ENCODE results near the gene TESK2.

The TESK2 gene

GRCh38 chr1:45465277-45465676 lies 25.7 kb downstream of the TESK2 start:
- no peak for FAIRE-seq

- FAIRE-seq: no peak
Observed at GRCh38 chr1:45458894-45459293, 32.1 kb downstream of the TESK2 start.

- FAIRE-seq: no peak
Observed at GRCh38 chr1:45456531-45456930, 34.4 kb downstream of the TESK2 start.

- no peak for FAIRE-seq
Observed at GRCh38 chr1:45455162-45455561, 35.8 kb downstream of the TESK2 start.

- no peak for FAIRE-seq
Observed at GRCh38 chr1:45454464-45454863, 36.5 kb downstream of the TESK2 start.

GRCh38 chr1:45452503-45452902 lies 38.5 kb downstream of the TESK2 start:
- FAIRE-seq: no peak

GRCh38 chr1:45448357-45448756 lies 42.6 kb downstream of the TESK2 start:
- no peak for FAIRE-seq

GRCh38 chr1:45446950-45447672 lies 43.9 kb downstream of the TESK2 start:
- FAIRE-seq: peak; percentile 17

- FAIRE-seq: no peak
Observed at GRCh38 chr1:45446530-45446929, 44.4 kb downstream of the TESK2 start.

- FAIRE-seq: no peak
Observed at GRCh38 chr1:45444609-45445131, 46.3 kb downstream of the TESK2 start.

- FAIRE-seq: no peak
Observed at GRCh38 chr1:45443580-45444446, 47.1 kb downstream of the TESK2 start.

- no peak for FAIRE-seq
Observed at GRCh38 chr1:45442272-45442671, 48.7 kb downstream of the TESK2 start.

- FAIRE-seq: peak; percentile 25
Observed at GRCh38 chr1:45437323-45437722, 53.6 kb downstream of the TESK2 start.

GRCh38 chr1:45430490-45430889 lies 60.5 kb downstream of the TESK2 start:
- FAIRE-seq: no peak

GRCh38 chr1:45429561-45430159 lies 61.3 kb downstream of the TESK2 start:
- FAIRE-seq: no peak

GRCh38 chr1:45423906-45424678 lies 66.9 kb downstream of the TESK2 start:
- no peak for FAIRE-seq

GRCh38 chr1:45421935-45422334 lies 69.0 kb downstream of the TESK2 start:
- FAIRE-seq: no peak

- no peak for FAIRE-seq
Observed at GRCh38 chr1:45414746-45415145, 76.2 kb downstream of the TESK2 start.

- FAIRE-seq: no peak
Observed at GRCh38 chr1:45412899-45413298, 78.1 kb downstream of the TESK2 start.

- FAIRE-seq: no peak
Observed at GRCh38 chr1:45411510-45411899, 79.5 kb downstream of the TESK2 start.

- no peak for FAIRE-seq
Observed at GRCh38 chr1:45410850-45411509, 80.0 kb downstream of the TESK2 start.

- FAIRE-seq: no peak
Observed at GRCh38 chr1:45409276-45409675, 81.7 kb downstream of the TESK2 start.

Data from G401.6 (cell line).